Right atrium auricular region (tissue), 2 donors: ENCODE data around the gene POGZ. TPM values are rescaled to one million over a fixed set of nuclear protein-coding genes. Genes with fewer than 3 reads are reported as not detected.
"Not testable (repeated sequence)": the region's sequence is repeated elsewhere in the genome, so short reads cannot be mapped to it uniquely, and the experiment has no call there.

Experiments
- DNase-seq: peaks from one replicate; pipeline ENCODE4 v3.0.0-alpha.2; 2019; ENCODE audit warnings: low spot score
- H3K27ac ChIP-seq, 2 donors: fragments of 200-600 bp; sonication (generic); 1 replicate in 1 of 2; 2 replicates in 1 of 2; pipeline ENCODE4 v1.5.1; 2016 to 2019
- H3K27me3 ChIP-seq, 2 donors: fragments of 200-600 bp; sonication (generic); one replicate each; pipeline versions ENCODE4 v1.5.1 to v1.6.0; 2017 to 2019
- H3K36me3 ChIP-seq: fragments of 200-600 bp; sonication (generic); one replicate; pipeline ENCODE4 v1.5.1; 2016
- H3K4me1 ChIP-seq, 2 donors: fragments of 200-600 bp; sonication (generic); one replicate each; pipeline versions ENCODE4 v1.5.1 to v1.6.0; 2017 to 2019
- H3K4me3 ChIP-seq, 2 donors: fragments of 200-600 bp; sonication (generic); 1 replicate in 1 of 2; 2 replicates in 1 of 2; pipeline ENCODE4 v1.5.1; 2017 to 2019; ENCODE audit warnings: mild to moderate bottlenecking in 1 of 2, moderate library complexity in 1 of 2
- H3K9me3 ChIP-seq, 2 donors: fragments of 200-600 bp; sonication (generic); one replicate each; pipeline ENCODE4 v1.5.1; 2019
- CTCF ChIP-seq, 2 donors: fragments of 200-600 bp; sonication (generic); IDR thresholded peaks; one replicate each; pipeline ENCODE4 v1.5.1; 2019; ENCODE audit warnings: antibody characterized with exemption in 2 of 2
- total RNA-seq, 2 donors: library from RNA; depleted of rRNA; stranded (reverse); fragments of >200 nt; gene quantifications; one replicate each; pipeline ENCODE4 v1.1.0, GENCODE V29; 2016

POGZ gene
- total RNA-seq, 2 donors from 2014 or later = 21.8 to 29.2 TPM

- no peak overlapping the region for H3K27ac ChIP-seq
- H3K27me3 ChIP-seq = no peaks in the 10 kb centered on the region
- no peaks in the 10 kb centered on the region for H3K4me1 ChIP-seq
- H3K4me3 ChIP-seq = no peak overlapping the region
- no peaks in the 10 kb centered on the region for H3K9me3 ChIP-seq
- H3K36me3 ChIP-seq = no peaks in the 10 kb centered on the region
- no peak for DNase-seq
- no peak for TF ChIP-seq CTCF (IDR thresholded peaks at IDR 0.05)
Observed at GRCh38 chr1:151393583-151393982, 65.7 kb downstream of the POGZ start.

- no peaks in the 10 kb centered on the region for H3K36me3 ChIP-seq
- TF ChIP-seq CTCF (IDR thresholded peaks at IDR 0.05) = no peak
- H3K27ac ChIP-seq = no peak overlapping the region
- no peaks in the 10 kb centered on the region for H3K9me3 ChIP-seq
- no peak for DNase-seq
- no peak overlapping the region for H3K4me3 ChIP-seq
- no peaks in the 10 kb centered on the region for H3K4me1 ChIP-seq
- H3K27me3 ChIP-seq = no peaks in the 10 kb centered on the region
Observed at GRCh38 chr1:151391079-151391563, 68.2 kb downstream of the POGZ start.

- H3K4me1 ChIP-seq, H3K4me3 ChIP-seq, H3K27ac ChIP-seq, H3K9me3 ChIP-seq, H3K27me3 ChIP-seq, H3K36me3 ChIP-seq, DNase-seq: not testable (repeated sequence)
Observed at GRCh38 chr1:151390221-151391078, 68.8 kb downstream of the POGZ start.

GRCh38 chr1:151386002-151386401, 73.3 kb downstream of the POGZ start:
- Histone ChIP-seq H3K4me1 (no peaks in the 10 kb centered on the region), H3K36me3 (no peaks in the 10 kb centered on the region), H3K27ac (no peak overlapping the region), H3K9me3 (no peaks in the 10 kb centered on the region), H3K4me3 (no peak overlapping the region), H3K27me3 (no peaks in the 10 kb centered on the region)
- TF ChIP-seq CTCF (IDR thresholded peaks at IDR 0.05) = no peak
- DNase-seq = no peak

- Histone ChIP-seq H3K27ac (no peak overlapping the region), H3K4me1 (no peaks in the 10 kb centered on the region), H3K36me3 (no peaks in the 10 kb centered on the region), H3K9me3 (no peaks in the 10 kb centered on the region), H3K27me3 (no peaks in the 10 kb centered on the region), H3K4me3 (no peak overlapping the region)
- TF ChIP-seq CTCF (IDR thresholded peaks at IDR 0.05) = no peak
- DNase-seq = no peak
Observed at GRCh38 chr1:151384584-151384983, 74.7 kb downstream of the POGZ start.

- Histone ChIP-seq H3K4me1 (peaks cover 0 to 14% of the 10 kb centered on the region in 2 donors), H3K4me3 (no peak overlapping the region), H3K27me3 (no peaks in the 10 kb centered on the region), H3K27ac (no peak overlapping the region), H3K9me3 (no peaks in the 10 kb centered on the region), H3K36me3 (no peaks in the 10 kb centered on the region)
- no peak for TF ChIP-seq CTCF (IDR thresholded peaks at IDR 0.05)
- DNase-seq = no peak
Observed at GRCh38 chr1:151377150-151377884, 82.0 kb downstream of the POGZ start.
